ENCODE results near the gene TIGD6.

GRCh38 chr5:150042459-150042858, 42.0 kb upstream of the TIGD6 start:
- TF ChIP-seq POLR2A (IDR thresholded peaks at IDR 0.05) (no peak), CTCF (IDR thresholded peaks at IDR 0.05) (no peak)

Data from gastroesophageal sphincter (tissue), 3 donors.